ENCODE measurements around the gene MRNIP.

The MRNIP gene

DNA sequence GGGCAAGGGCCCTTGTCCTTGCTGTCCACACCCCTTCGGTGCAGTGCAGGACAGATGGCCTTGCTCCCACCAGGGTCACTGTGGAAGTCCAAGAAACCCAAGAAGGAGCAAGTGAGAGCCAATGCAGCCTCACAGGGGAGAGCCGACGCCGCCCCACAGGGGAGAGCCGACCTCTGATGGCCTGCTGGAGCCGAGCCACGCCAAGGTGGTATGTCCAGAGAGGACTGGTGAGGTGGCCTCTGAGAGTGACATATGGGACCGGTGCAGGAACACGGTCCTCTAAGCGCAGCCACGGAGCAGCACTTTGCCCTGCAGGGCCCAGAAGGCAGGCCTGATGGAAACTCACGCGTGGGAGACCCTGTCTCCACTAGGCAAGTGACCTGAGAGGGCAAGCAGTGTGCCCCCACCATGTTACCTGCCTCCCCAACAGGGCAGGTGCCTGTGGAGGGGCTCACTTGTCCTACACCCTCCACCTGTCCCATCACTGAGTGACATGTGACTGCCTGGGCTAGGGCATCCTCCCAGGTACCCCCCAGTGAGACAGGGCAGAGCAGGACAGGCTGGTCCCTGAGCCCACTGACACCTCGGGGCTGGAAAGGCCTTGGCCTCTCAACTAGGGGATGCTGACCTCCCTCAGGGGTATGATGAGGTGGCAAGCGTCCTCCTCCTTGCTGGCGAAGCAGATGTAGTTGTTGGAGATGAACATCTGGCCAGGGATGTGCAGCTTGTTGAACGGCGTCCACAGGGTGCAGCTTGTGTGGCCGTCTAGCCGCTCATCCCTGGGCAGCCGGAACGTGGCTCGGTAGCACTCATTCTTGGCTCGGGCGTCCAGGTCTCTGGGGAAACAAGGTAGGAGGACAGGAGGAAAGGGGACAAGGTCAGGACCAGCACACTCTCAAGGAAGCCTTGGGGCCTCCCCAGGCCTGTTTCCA, 32.4 kb upstream of the MRNIP start:
- no peak for DNase-seq (ENCODE audit: low read depth in 1 of 2, low spot score in 1 of 2)
- Histone ChIP-seq H3K4me3 (replicated peaks; ENCODE audit: insufficient read depth, low read length) (no peak overlapping the region), H3K27me3 (ENCODE audit: insufficient read depth, poor library complexity, severe bottlenecking) (no peaks in the 10 kb centered on the region), H3K27ac (replicated peaks) (no peak overlapping the region)
- no peak for TF ChIP-seq POLR2AphosphoS5 (IDR thresholded peaks at IDR 0.05; ENCODE audit: low read depth)
- TF ChIP-seq, protein P1, sequence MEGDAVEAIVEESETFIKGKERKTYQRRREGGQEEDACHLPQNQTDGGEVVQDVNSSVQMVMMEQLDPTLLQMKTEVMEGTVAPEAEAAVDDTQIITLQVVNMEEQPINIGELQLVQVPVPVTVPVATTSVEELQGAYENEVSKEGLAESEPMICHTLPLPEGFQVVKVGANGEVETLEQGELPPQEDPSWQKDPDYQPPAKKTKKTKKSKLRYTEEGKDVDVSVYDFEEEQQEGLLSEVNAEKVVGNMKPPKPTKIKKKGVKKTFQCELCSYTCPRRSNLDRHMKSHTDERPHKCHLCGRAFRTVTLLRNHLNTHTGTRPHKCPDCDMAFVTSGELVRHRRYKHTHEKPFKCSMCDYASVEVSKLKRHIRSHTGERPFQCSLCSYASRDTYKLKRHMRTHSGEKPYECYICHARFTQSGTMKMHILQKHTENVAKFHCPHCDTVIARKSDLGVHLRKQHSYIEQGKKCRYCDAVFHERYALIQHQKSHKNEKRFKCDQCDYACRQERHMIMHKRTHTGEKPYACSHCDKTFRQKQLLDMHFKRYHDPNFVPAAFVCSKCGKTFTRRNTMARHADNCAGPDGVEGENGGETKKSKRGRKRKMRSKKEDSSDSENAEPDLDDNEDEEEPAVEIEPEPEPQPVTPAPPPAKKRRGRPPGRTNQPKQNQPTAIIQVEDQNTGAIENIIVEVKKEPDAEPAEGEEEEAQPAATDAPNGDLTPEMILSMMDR (IDR thresholded peaks at IDR 0.05; ENCODE audit: insufficient read depth, low read length) = no peak
- no peak for TF ChIP-seq SPI1 (IDR thresholded peaks at IDR 0.05; ENCODE audit: borderline replicate concordance, low read depth)
- TF ChIP-seq GABPA (IDR thresholded peaks at IDR 0.05; ENCODE audit: low read depth) = no peak

DNA sequence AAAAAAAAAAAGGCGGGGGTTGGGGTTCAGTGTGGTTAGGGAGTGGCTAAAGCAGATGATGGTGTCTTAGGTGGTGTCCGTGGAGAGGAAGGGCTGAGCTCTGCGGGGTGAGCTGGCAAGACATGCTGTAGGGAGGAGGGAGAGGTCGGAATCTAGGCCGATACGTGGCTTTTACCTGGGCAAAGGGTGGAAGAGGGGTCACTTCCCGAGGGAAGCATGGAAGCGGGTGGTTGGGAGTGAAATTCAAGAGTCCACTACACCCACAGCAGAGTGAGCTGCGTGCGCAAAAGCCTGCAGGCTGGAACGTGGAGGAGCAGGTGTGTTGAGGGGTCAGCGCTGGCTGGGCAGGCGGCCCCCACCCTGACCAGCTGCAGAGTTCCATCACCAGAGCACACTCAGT, 31.3 kb upstream of the MRNIP start:
- TF ChIP-seq GABPA (IDR thresholded peaks at IDR 0.05; ENCODE audit: low read depth) (no peak), SPI1 (IDR thresholded peaks at IDR 0.05; ENCODE audit: borderline replicate concordance, low read depth) (no peak), POLR2AphosphoS5 (IDR thresholded peaks at IDR 0.05; ENCODE audit: low read depth) (no peak)
- TF ChIP-seq, protein P2, sequence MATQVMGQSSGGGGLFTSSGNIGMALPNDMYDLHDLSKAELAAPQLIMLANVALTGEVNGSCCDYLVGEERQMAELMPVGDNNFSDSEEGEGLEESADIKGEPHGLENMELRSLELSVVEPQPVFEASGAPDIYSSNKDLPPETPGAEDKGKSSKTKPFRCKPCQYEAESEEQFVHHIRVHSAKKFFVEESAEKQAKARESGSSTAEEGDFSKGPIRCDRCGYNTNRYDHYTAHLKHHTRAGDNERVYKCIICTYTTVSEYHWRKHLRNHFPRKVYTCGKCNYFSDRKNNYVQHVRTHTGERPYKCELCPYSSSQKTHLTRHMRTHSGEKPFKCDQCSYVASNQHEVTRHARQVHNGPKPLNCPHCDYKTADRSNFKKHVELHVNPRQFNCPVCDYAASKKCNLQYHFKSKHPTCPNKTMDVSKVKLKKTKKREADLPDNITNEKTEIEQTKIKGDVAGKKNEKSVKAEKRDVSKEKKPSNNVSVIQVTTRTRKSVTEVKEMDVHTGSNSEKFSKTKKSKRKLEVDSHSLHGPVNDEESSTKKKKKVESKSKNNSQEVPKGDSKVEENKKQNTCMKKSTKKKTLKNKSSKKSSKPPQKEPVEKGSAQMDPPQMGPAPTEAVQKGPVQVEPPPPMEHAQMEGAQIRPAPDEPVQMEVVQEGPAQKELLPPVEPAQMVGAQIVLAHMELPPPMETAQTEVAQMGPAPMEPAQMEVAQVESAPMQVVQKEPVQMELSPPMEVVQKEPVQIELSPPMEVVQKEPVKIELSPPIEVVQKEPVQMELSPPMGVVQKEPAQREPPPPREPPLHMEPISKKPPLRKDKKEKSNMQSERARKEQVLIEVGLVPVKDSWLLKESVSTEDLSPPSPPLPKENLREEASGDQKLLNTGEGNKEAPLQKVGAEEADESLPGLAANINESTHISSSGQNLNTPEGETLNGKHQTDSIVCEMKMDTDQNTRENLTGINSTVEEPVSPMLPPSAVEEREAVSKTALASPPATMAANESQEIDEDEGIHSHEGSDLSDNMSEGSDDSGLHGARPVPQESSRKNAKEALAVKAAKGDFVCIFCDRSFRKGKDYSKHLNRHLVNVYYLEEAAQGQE (IDR thresholded peaks at IDR 0.05; ENCODE audit: insufficient replicate concordance, low read depth) = no peak
- TF ChIP-seq, protein P1 (IDR thresholded peaks at IDR 0.05; ENCODE audit: insufficient read depth, low read length) = no peak
- no peaks in the 10 kb centered on the region for H3K27me3 ChIP-seq (ENCODE audit: insufficient read depth, poor library complexity, severe bottlenecking)
- no peak for DNase-seq (ENCODE audit: low read depth in 1 of 2, low spot score in 1 of 2)

DNA sequence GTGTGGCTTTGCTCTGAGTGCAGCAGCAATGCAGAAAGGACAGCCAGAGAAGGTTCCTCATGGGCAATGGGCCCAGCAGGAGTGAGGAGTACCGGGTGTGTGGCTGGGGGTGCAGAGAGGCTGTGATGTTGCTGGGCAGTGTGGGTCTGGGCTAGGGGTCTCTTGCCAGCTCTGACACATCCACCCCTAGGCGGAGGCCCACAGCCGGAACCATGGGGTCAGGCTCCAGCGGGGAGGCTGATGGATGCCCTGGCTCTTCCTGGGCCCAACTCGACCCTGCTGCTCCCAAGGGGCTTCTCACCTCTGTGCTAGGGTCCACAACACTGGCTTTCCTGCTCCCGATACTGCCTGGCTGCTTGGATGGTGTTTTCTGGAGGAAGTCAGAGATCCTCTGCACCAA, 29.2 kb upstream of the MRNIP start:
- Histone ChIP-seq H3K4me3 (replicated peaks; ENCODE audit: insufficient read depth, low read length) (no peak overlapping the region), H3K27ac (replicated peaks) (no peak overlapping the region), H3K27me3 (ENCODE audit: insufficient read depth, poor library complexity, severe bottlenecking) (no peaks in the 10 kb centered on the region)
- DNase-seq (ENCODE audit: low read depth in 1 of 2, low spot score in 1 of 2) = no peak
- TF ChIP-seq GABPA (IDR thresholded peaks at IDR 0.05; ENCODE audit: low read depth) = no peak
- TF ChIP-seq, protein P2 (IDR thresholded peaks at IDR 0.05; ENCODE audit: insufficient replicate concordance, low read depth) = no peak
- TF ChIP-seq SPI1 (IDR thresholded peaks at IDR 0.05; ENCODE audit: borderline replicate concordance, low read depth) = no peak
- no peak for TF ChIP-seq POLR2AphosphoS5 (IDR thresholded peaks at IDR 0.05; ENCODE audit: low read depth)
- TF ChIP-seq, protein P1 (IDR thresholded peaks at IDR 0.05; ENCODE audit: insufficient read depth, low read length) = no peak

More for the DNA sequence above, 31.3 kb upstream of the MRNIP start:
- no peak overlapping the region for H3K27ac ChIP-seq (replicated peaks)
- no peak overlapping the region for H3K4me3 ChIP-seq (replicated peaks; ENCODE audit: insufficient read depth, low read length)

All from HL-60 (cell line).